Pancreas (tissue), 10 donors: Measurements from ENCODE around the gene GAB1. TPM values are rescaled to one million over a fixed set of nuclear protein-coding genes. Genes with fewer than 3 reads are reported as not detected.

Experiments
- ATAC-seq, 4 donors: fragments of 200-7000 bp; cut with Tn5 transposase; one replicate each; pipeline versions ENCODE4 v1.8.0 to v1.9.1; 2020; ENCODE audit warnings: mild to moderate bottlenecking in 4 of 4, moderate library complexity in 4 of 4
- DNase-seq, 6 donors: peaks; one replicate each; pipeline ENCODE4 v3.0.0-alpha.2; 2020
- FAIRE-seq: peaks from 2 replicates; lab custom pipeline; 2012; peaks lifted over from hg19 to GRCh38; lab: Jason Lieb, UNC
- H3K27ac ChIP-seq, 4 donors: fragments of 200-600 bp; sonication (generic); 1 replicate in 3 of 4; 2 replicates in 1 of 4; pipeline versions ENCODE4 v1.5.0 to v1.8.0; 2020
- H3K27me3 ChIP-seq, 4 donors: fragments of 200-600 bp; one replicate each; pipeline ENCODE4 v1.8.0; 2021
- H3K36me3 ChIP-seq, 3 donors: fragments of 200-600 bp; sonication (generic) in 1 of 3; one replicate each; pipeline versions ENCODE4 v1.5.0 to v1.8.0; 2020 to 2021
- H3K4me1 ChIP-seq, 3 donors: fragments of 200-600 bp; one replicate each; pipeline ENCODE4 v1.8.0; 2021
- H3K4me3 ChIP-seq, 4 donors: fragments of 200-600 bp; sonication (generic) in 2 of 4; one replicate each; pipeline versions ENCODE4 v1.5.0 to v1.8.0; 2020 to 2021
- H3K9me3 ChIP-seq, 4 donors: fragments of 200-600 bp; one replicate each; pipeline ENCODE4 v1.8.0; 2021
- WGBS, 2 donors: extraction: QIAGEN DNeasy Blood & Tissue Kit; methylation state at CpG; one replicate each; pipeline ENCODE4 v1.1.7; 2013; 5-methylcytosine and 5-hydroxymethylcytosine counted together
- intact Hi-C, 3 donors: fragments of 100-400 bp; cut with DNase I; formaldehyde crosslinking; loops; one replicate each; pipeline versions ENCODE4 v1.11.1 to v1.14.2; 2022
- microRNA-seq, 2 donors: library from miRNA; unstranded; fragments of <30 nt; microRNA quantifications; one replicate each; pipeline versions ENCODE4 to v1.1.0, GENCODE V29; 2019 to 2020
- polyA plus RNA-seq, 2 donors: library from polyadenylated mRNA; stranded (reverse); fragments of 200-250 nt; gene quantifications; one replicate each; pipeline ENCODE4 v1.2.3, GENCODE V29; 2013
- total RNA-seq, 6 donors: library from RNA; stranded (reverse); fragmentation: NEBNext Ultra II Directional in 4 of 6; extraction: Animal tissue kit (Norgen Biotek cat#: 25700) in 4 of 6; gene quantifications; one replicate each; pipeline versions ENCODE4 v1.2.1 to v1.2.4, GENCODE V29; 2021 to 2023
- TF ChIP-seq, protein P1 (sequence below), 4 donors: fragments of 200-600 bp; sonication (generic) in 3 of 4; IDR thresholded peaks; one replicate each; pipeline versions ENCODE4 v1.5.0 to v1.8.0; 2021; ENCODE audit warnings: antibody characterized with exemption in 4 of 4
- donor health status: healthy with polysubstance abuse.
- donor health status: DM: no; HTN: no; CAD: no; lungs with moderate emphysema.
- donor health status: DM: no; HTN: no; CAD: no.
- donor health status: control.
- donor health status: control.
- donor health status: Bipolar disorder and iron deficiency.
- donor health status: DM: yes; HTN: yes; CAD: no.
- donor health status: DM: no; HTN: no; CAD: no.
- donor health status: DM: no; HTN: no; CAD: no.
- donor health status: DM: yes; HTN: yes; CAD: no.

The GAB1 gene
- total and polyA plus RNA-seq, 8 donors: 3.0 to 21.2 (median 9.9) TPM

- Histone ChIP-seq H3K4me3 (peak overlapping the region; percentile 43 to 90 (median 76)), H3K36me3 (peaks cover 0 to 14% (median 0%) of the 10 kb centered on the region in 3 donors), H3K27me3 (no peaks in the 10 kb centered on the region), H3K9me3 (no peaks in the 10 kb centered on the region), H3K27ac (peak overlapping the region; percentile 89 to 98 (median 98)), H3K4me1 (peaks cover 11 to 30% (median 17%) of the 10 kb centered on the region in 3 donors)
- TF ChIP-seq, protein P1, sequence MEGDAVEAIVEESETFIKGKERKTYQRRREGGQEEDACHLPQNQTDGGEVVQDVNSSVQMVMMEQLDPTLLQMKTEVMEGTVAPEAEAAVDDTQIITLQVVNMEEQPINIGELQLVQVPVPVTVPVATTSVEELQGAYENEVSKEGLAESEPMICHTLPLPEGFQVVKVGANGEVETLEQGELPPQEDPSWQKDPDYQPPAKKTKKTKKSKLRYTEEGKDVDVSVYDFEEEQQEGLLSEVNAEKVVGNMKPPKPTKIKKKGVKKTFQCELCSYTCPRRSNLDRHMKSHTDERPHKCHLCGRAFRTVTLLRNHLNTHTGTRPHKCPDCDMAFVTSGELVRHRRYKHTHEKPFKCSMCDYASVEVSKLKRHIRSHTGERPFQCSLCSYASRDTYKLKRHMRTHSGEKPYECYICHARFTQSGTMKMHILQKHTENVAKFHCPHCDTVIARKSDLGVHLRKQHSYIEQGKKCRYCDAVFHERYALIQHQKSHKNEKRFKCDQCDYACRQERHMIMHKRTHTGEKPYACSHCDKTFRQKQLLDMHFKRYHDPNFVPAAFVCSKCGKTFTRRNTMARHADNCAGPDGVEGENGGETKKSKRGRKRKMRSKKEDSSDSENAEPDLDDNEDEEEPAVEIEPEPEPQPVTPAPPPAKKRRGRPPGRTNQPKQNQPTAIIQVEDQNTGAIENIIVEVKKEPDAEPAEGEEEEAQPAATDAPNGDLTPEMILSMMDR (IDR thresholded peaks at IDR 0.05): no peak
- FAIRE-seq (no peak), DNase-seq (peak; percentile 13 to 67 (median 41)), ATAC-seq (peak; percentile 19 to 45 (median 31))
- WGBS, 2 donors: 0% methylated on average over 18 of the region's 18 CpGs
- intact Hi-C loops: no loop called here
These were observed 177.8 kb downstream of the GAB1 start for GRCh38 chr4:143514497-143514896.

GRCh38 chr4:143514901-143515300 lies 178.2 kb downstream of the GAB1 start:
- intact Hi-C loops: no loop called here

GRCh38 chr4:143515905-143516304 lies 179.2 kb downstream of the GAB1 start:
- Histone ChIP-seq H3K4me3 (peak overlapping the region in 1 of 4 donors; percentile 90), H3K9me3 (no peaks in the 10 kb centered on the region), H3K27ac (no peak overlapping the region), H3K36me3 (peaks cover 0 to 14% (median 3%) of the 10 kb centered on the region in 3 donors), H3K27me3 (no peaks in the 10 kb centered on the region), H3K4me1 (peaks cover 11 to 30% (median 17%) of the 10 kb centered on the region in 3 donors)
- peak; percentile 84 for FAIRE-seq
- DNase-seq: no peak
- TF ChIP-seq, protein P1 (IDR thresholded peaks at IDR 0.05): no peak
- no peak for ATAC-seq
- intact Hi-C loops: no loop called here

More at GRCh38 chr4:143514901-143515300, 178.2 kb downstream of the GAB1 start:
- H3K9me3 ChIP-seq: no peaks in the 10 kb centered on the region
- H3K4me1 ChIP-seq: peaks cover 11 to 30% (median 17%) of the 10 kb centered on the region in 3 donors
- FAIRE-seq (no peak), DNase-seq (no peak), ATAC-seq (no peak)
- peak overlapping the region in 2 of 4 donors; percentile 97 to 98 for H3K27ac ChIP-seq
- WGBS, 2 donors: 12 to 14% methylated on average over 5 of the region's 5 CpGs
- H3K36me3 ChIP-seq: peaks cover 0 to 14% (median 0%) of the 10 kb centered on the region in 3 donors
- no peaks in the 10 kb centered on the region for H3K27me3 ChIP-seq
- TF ChIP-seq, protein P1 (IDR thresholded peaks at IDR 0.05): no peak
- H3K4me3 ChIP-seq: peak overlapping the region; percentile 43 to 90 (median 76)

GRCh38 chr4:143517764-143518163 lies 181.1 kb downstream of the GAB1 start:
- no peak for FAIRE-seq
- DNase-seq: no peak
- H3K27ac ChIP-seq: no peak overlapping the region
- H3K4me1 ChIP-seq: peaks cover 11 to 30% (median 17%) of the 10 kb centered on the region in 3 donors
- H3K4me3 ChIP-seq: no peak overlapping the region
- ATAC-seq: no peak
- TF ChIP-seq, protein P1 (IDR thresholded peaks at IDR 0.05): no peak
- peaks cover 0 to 27% (median 3%) of the 10 kb centered on the region in 3 donors for H3K36me3 ChIP-seq
- no peaks in the 10 kb centered on the region for H3K9me3 ChIP-seq
- WGBS, 2 donors: 65 to 69% methylated on average over 2 of the region's 2 CpGs
- intact Hi-C loops: no loop called here
- H3K27me3 ChIP-seq: no peaks in the 10 kb centered on the region

Small RNAs within 50 kb of the gene (microRNA-seq; reads per million reads assigned to microRNA genes)
- 0 reads per million in 2 donors for gene MIR3139

Other genes starting within 250 kb of the GAB1 start
- 10 to 100 TPM in 2 of 6 donors, 1 to 10 TPM in 4; 6.3 to 13.6 (median 8.8) TPM for gene USP38, start 152.0 kb upstream of the GAB1 start, total RNA-seq
- 1 to 10 TPM; 2.4 to 4.8 TPM for gene USP38, start 152.0 kb upstream of the GAB1 start, polyA plus RNA-seq
- gene SMARCA5, start 176.8 kb downstream of the GAB1 start, total RNA-seq: 10 to 100 TPM; 14.3 to 26.5 (median 18.3) TPM
- 10 to 100 TPM in 1 of 2 donors, 1 to 10 TPM in 1; 5.7 to 13.0 TPM for gene SMARCA5, start 176.8 kb downstream of the GAB1 start, polyA plus RNA-seq